HFFc6 (cell line): ENCODE measurements around the gene CMTM6. TPM values are rescaled to one million over a fixed set of nuclear protein-coding genes. Genes with fewer than 3 reads are reported as not detected.

Source experiments
- DNase-seq: peaks from one replicate; pipeline ENCODE4 v3.0.0-alpha.2; 2018
- H3K27ac Mint-ChIP-seq: 2 replicates; pipeline ENCODE4 v1.8.0; 2020; ENCODE audit warnings: mild to moderate bottlenecking, mixed read lengths
- H3K27me3 Mint-ChIP-seq: 2 replicates; pipeline ENCODE4 v1.8.0; 2021; ENCODE audit warnings: mild to moderate bottlenecking, moderate library complexity, mixed read lengths; ENCODE audit not compliant: insufficient read depth
- H3K36me3 Mint-ChIP-seq: 2 replicates; pipeline ENCODE4 v1.8.0; 2021; ENCODE audit warnings: low read depth, mixed read lengths
- H3K4me1 Mint-ChIP-seq: 2 replicates; pipeline ENCODE4 v1.8.0; 2020; ENCODE audit warnings: low read depth, mixed read lengths
- H3K4me3 Mint-ChIP-seq: 2 replicates; pipeline ENCODE4 v1.8.0; 2020; ENCODE audit warnings: mild to moderate bottlenecking, moderate library complexity, mixed read lengths
- H3K9me3 Mint-ChIP-seq: 2 replicates; pipeline ENCODE4 v1.8.0; 2020; ENCODE audit warnings: mild to moderate bottlenecking, mixed read lengths
- CTCF ChIP-seq: fragments of 200-600 bp; sonication (generic); IDR thresholded peaks from 2 replicates; pipeline ENCODE4 v1.5.0; 2021; ENCODE audit warnings: antibody characterized with exemption, mild to moderate bottlenecking
- long read RNA-seq: library from polyadenylated mRNA; unstranded; transcript quantifications from one replicate; pipeline ENCODE4 v2.0.0, GENCODE V29; 2019
- total RNA-seq, 6 experiments: library from RNA; stranded (reverse); fragmentation: NEBNext Ultra II Directional; extraction: Animal tissue kit (Norgen Biotek cat#: 25700); gene quantifications; 2 replicates in 1 of 6; 3 replicates in 5 of 6; pipeline ENCODE4 v1.2.3, GENCODE V29; 2021

CMTM6 gene
- 10 to 100 TPM; 55.7 to 68.0 (median 62.7) TPM for total RNA-seq
- long read RNA-seq, transcript CMTM6-201 (4 exons, 3,863 nt): major isoform, 132 of 160 reads
- long read RNA-seq, partial matches to known transcripts: 1 of 160 reads
- long read RNA-seq, other reads (novel, unspliced or antisense): 27 of 160 reads

- peak within 1 kb of the TSS; percentile 87 for H3K27ac Mint-ChIP-seq
- peaks cover 32% of the 10 kb centered on the region for H3K4me1 Mint-ChIP-seq
- H3K4me3 Mint-ChIP-seq: peak within 1 kb of the TSS; percentile 98
- TF ChIP-seq CTCF: no peak
- H3K27me3 Mint-ChIP-seq: no peaks in the 10 kb centered on the region
- peak; percentile 74 for DNase-seq
- no peaks in the 10 kb centered on the region for H3K9me3 Mint-ChIP-seq
- peaks cover 4% of the 10 kb centered on the region; the same call in 1 of the 2 replicates for H3K36me3 Mint-ChIP-seq
Observed at GRCh38 chr3:32502118-32502945, at the start of gene CMTM6. TSS of gene CMTM6 (minus strand) at chr3:32502852. CDS start at chr3:32502745, 107 bp downstream.

GRCh38 chr3:32552013-32552412, 49.4 kb upstream of the CMTM6 start:
- peaks cover 15% of the 10 kb centered on the region; the same call in 1 of the 2 replicates for H3K4me1 Mint-ChIP-seq
- DNase-seq: no peak
- H3K36me3 Mint-ChIP-seq: no peaks in the 10 kb centered on the region; the same call in 1 of the 2 replicates
- no peak overlapping the region for H3K4me3 Mint-ChIP-seq
- no peak overlapping the region for H3K27ac Mint-ChIP-seq
- no peaks in the 10 kb centered on the region for H3K27me3 Mint-ChIP-seq
- H3K9me3 Mint-ChIP-seq: no peaks in the 10 kb centered on the region
- TF ChIP-seq CTCF: no peak

GRCh38 chr3:32551496-32551895, 48.8 kb upstream of the CMTM6 start:
- Mint-ChIP-seq H3K27me3 (no peaks in the 10 kb centered on the region), H3K4me1 (peaks cover 15% of the 10 kb centered on the region; the same call in 1 of the 2 replicates), H3K4me3 (no peak overlapping the region), H3K9me3 (no peaks in the 10 kb centered on the region), H3K36me3 (peaks cover 3% of the 10 kb centered on the region), H3K27ac (no peak overlapping the region; the same call in 1 of the 2 replicates)
- no peak for DNase-seq
- no peak for TF ChIP-seq CTCF

- Mint-ChIP-seq H3K9me3 (no peaks in the 10 kb centered on the region), H3K36me3 (peaks cover 5% of the 10 kb centered on the region), H3K27ac (no peak overlapping the region; the same call in 1 of the 2 replicates), H3K27me3 (no peaks in the 10 kb centered on the region), H3K4me3 (no peak overlapping the region), H3K4me1 (peaks cover 15% of the 10 kb centered on the region; the same call in 1 of the 2 replicates)
- TF ChIP-seq CTCF: no peak
- DNase-seq: no peak
Observed at GRCh38 chr3:32551087-32551486, 48.4 kb upstream of the CMTM6 start.

- Mint-ChIP-seq H3K36me3 (peaks cover 5% of the 10 kb centered on the region), H3K4me1 (peaks cover 15% of the 10 kb centered on the region), H3K27me3 (no peaks in the 10 kb centered on the region), H3K4me3 (no peak overlapping the region), H3K27ac (no peak overlapping the region), H3K9me3 (no peaks in the 10 kb centered on the region)
- DNase-seq: no peak
- no peak for TF ChIP-seq CTCF
Observed at GRCh38 chr3:32545305-32545704, 42.7 kb upstream of the CMTM6 start.
